A549 treated with GW870086 at 1 μM for 4 hours (cell line): ENCODE measurements around the gene SRA1. TPM values are rescaled to one million over a fixed set of nuclear protein-coding genes. Genes with fewer than 3 reads are reported as not detected.

Experiments used
- total RNA-seq: library from RNA; stranded (reverse); fragments of 200-300 nt; extraction: Qiagen RNA extraction; gene quantifications from 5 replicates; pipeline ENCODE4 v1.2.3, GENCODE V29; 2022; ENCODE audit warnings: low read depth

SRA1 gene
- total RNA-seq, result 35.0 to 47.4 TPM (median 44.6 TPM) in 5 replicates

GRCh38 chr5:140557136-140557805 lies at the start of gene SRA1:
SRA1 (minus strand) TSS chr5:140557473; CDS start chr5:140557452, 21 bp downstream.

DNA sequence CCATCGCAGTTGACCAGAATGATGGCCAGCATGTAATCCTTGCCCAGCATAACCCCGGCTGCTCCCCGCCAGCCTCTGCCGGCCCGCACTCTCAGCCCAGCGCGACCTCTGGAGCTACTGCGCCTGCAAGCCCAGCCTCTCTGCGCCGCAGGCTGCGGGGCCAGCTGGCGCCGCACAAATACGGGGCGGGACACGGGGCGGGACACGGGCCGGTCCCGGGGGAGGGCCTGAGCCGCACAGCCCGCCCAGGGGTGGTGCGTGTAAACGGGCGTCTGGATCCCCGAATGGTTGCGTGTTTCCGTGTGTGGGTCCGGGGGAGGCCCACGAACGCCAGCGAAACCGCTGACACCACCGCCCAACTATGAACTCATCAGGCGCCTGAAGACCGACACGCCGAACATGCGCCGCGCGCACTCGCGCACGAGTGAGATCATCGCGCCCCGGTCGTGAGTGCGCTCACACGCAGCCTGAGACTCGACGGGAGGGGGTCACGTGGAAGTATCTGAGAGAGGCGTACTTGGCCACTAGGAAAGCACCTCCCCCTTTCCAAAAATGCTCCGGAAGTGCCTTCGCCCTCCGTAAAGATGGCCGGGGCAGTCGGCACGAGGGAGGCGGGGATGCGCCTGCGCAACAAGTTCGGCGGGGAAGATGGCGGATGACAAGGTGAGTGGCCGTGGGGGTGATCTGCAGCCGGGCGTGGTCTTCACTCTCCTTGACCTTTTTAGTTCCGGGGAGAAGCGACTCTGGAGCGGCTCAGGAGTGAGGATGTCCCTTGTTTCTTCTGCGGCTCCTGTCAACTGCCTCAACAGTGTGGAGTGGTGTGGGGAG lies 7.1 kb upstream of the SRA1 start, which contains the start of the genes APBB3 and SLC35A4:
APBB3 (minus strand) TSS at position 403 of the 828 bp plus-strand sequence; CDS start at position 50, 353 bp downstream.
SLC35A4 (plus strand) TSS at position 633 of the 828 bp plus-strand sequence. CDS start 2,342 bp downstream, outside the sequence.

DNA sequence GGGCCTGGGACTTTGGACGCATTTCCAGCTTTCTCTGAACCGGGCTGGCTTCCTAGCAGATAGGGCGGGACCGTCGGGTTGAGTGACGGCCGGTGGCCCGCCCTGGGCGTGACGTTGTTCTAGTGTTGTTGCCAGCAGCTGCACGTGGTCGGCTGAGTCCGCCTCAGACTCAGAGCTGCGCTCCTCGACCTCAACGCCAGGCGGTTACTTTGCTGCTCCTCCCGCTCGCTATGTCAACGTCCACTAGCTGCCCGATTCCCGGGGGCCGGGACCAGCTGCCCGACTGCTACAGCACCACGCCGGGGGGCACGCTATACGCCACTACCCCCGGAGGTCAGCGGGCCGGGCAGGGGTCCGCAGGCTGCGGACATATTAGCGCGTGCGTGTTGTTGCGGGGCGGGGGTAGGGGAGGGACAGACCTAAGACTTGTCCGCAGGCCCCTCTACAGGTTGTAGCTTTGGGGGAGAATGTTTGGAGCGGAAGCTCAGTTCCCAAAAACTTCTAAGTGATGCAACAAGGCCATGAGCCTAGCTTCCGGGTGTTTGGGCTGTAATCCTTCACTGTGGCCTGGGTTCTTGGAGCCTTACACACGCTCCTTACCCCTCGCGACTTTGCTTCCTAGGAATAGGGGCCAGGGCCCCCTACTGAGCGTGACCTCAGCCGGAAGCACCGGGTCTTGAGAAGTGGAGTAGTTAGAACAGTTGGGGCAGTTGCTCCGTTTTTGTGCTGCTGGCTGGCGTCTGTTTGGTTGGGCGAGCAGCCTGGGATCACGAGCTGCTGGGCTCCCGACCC lies 9.6 kb downstream of the SRA1 start, which contains the start of gene EIF4EBP3:
EIF4EBP3 (plus strand) TSS at position 155 of the 792 bp plus-strand sequence; CDS start at position 231, 76 bp downstream.

Other genes starting within 250 kb of the SRA1 start
- 5.2 to 6.3 TPM (median 5.7 TPM) in 5 replicates for gene HBEGF, start 210.9 kb downstream of the SRA1 start, total RNA-seq
- 0.09 to 0.18 TPM (median 0.10 TPM) in 3 of 5 replicates, not detected in the others for gene SLC4A9, start 197.3 kb downstream of the SRA1 start, total RNA-seq
- 41.9 to 54.7 TPM (median 52.8 TPM) in 5 replicates for gene ANKHD1, start 155.6 kb downstream of the SRA1 start, total RNA-seq
- 1.1 to 3.0 TPM (median 2.1 TPM) in 5 replicates for gene EIF4EBP3, start 9.8 kb downstream of the SRA1 start, total RNA-seq
- 5.2 to 6.8 TPM (median 5.5 TPM) in 5 replicates for gene APBB3, start 7.1 kb upstream of the SRA1 start, total RNA-seq
- 70.9 to 80.3 TPM (median 77.6 TPM) in 5 replicates for gene SLC35A4, start 7.4 kb upstream of the SRA1 start, total RNA-seq
- 3.0 to 4.8 TPM (median 4.6 TPM) in 5 replicates for gene CD14, start 75.7 kb upstream of the SRA1 start, total RNA-seq
- gene TMCO6, start 82.0 kb upstream of the SRA1 start, total RNA-seq, result 9.1 to 14.6 TPM (median 12.8 TPM) in 5 replicates
- gene NDUFA2, start 90.2 kb upstream of the SRA1 start, total RNA-seq, result 110 to 128 TPM (median 113 TPM) in 5 replicates
- 82.9 to 107 TPM (median 88.8 TPM) in 5 replicates for gene IK, start 90.4 kb upstream of the SRA1 start, total RNA-seq
- gene WDR55, start 107.4 kb upstream of the SRA1 start, total RNA-seq, result 27.1 to 30.4 TPM (median 30.0 TPM) in 5 replicates
- 0.37 to 0.97 TPM (median 0.64 TPM) in 5 replicates for gene DND1, start 116.1 kb upstream of the SRA1 start, total RNA-seq
- 73.2 to 85.5 TPM (median 78.1 TPM) in 5 replicates for gene HARS1, start 133.9 kb upstream of the SRA1 start, total RNA-seq
- 33.2 to 42.4 TPM (median 37.4 TPM) in 5 replicates for gene HARS2, start 134.0 kb upstream of the SRA1 start, total RNA-seq
- gene ZMAT2, start 143.0 kb upstream of the SRA1 start, total RNA-seq, result 80.6 to 110 TPM (median 84.5 TPM) in 5 replicates
- gene PCDHA1, start 228.7 kb upstream of the SRA1 start, total RNA-seq, result 0.09 to 0.18 TPM (median 0.15 TPM) in 5 replicates
- gene PCDHA2, start 237.4 kb upstream of the SRA1 start, total RNA-seq, result 0.06 to 0.10 TPM (median 0.07 TPM) in 3 of 5 replicates, not detected in the others
- gene PCDHA3, start 243.6 kb upstream of the SRA1 start, total RNA-seq, result 0.78 to 1.3 TPM (median 0.88 TPM) in 5 replicates
- 1.6 to 2.2 TPM (median 2.0 TPM) in 5 replicates for gene PCDHA4, start 249.6 kb upstream of the SRA1 start, total RNA-seq